Neural progenitor cell (in vitro differentiated cells): ENCODE results near the gene CES3. TPM values are rescaled to one million over a fixed set of nuclear protein-coding genes. Genes with fewer than 3 reads are reported as not detected.

ENCODE experiments used
- DNase-seq: peaks from one replicate; pipeline ENCODE4 v3.0.0-alpha.2; 2016; ENCODE audit warnings: low spot score
- H2AFZ ChIP-seq: fragments of 200-600 bp; sonication (generic); replicated peaks from 2 replicates; pipeline ENCODE4 v1.6.1; 2016; ENCODE audit warnings: antibody characterized with exemption
- H3F3A ChIP-seq: fragments of 200-600 bp; sonication (generic); 2 replicates; pipeline ENCODE4 v1.6.1; 2016; ENCODE audit warnings: antibody characterized with exemption, low read depth
- H3K27ac ChIP-seq: fragments of 200-600 bp; sonication (generic); 2 replicates; pipeline ENCODE4 v1.5.1; 2016; ENCODE audit warnings: mild to moderate bottlenecking
- H3K27me3 ChIP-seq: fragments of 200-600 bp; sonication (generic); 2 replicates; pipeline ENCODE4 v1.6.1; 2016; ENCODE audit warnings: mild to moderate bottlenecking, moderate library complexity
- H3K36me3 ChIP-seq: fragments of 200-600 bp; sonication (generic); 2 replicates; pipeline ENCODE4 v1.5.1; 2016
- H3K4me1 ChIP-seq: fragments of 200-600 bp; sonication (generic); 2 replicates; pipeline ENCODE4 v1.6.1; 2016; ENCODE audit warnings: mixed run types
- H3K4me2 ChIP-seq: fragments of 200-600 bp; sonication (generic); 2 replicates; pipeline ENCODE4 v1.6.1; 2016
- H3K4me3 ChIP-seq: fragments of 200-600 bp; sonication (generic); 2 replicates; pipeline ENCODE4 v1.5.1; 2016
- H3K79me2 ChIP-seq: fragments of 200-600 bp; sonication (generic); 2 replicates; pipeline ENCODE4 v1.6.1; 2016; ENCODE audit warnings: low read depth
- H3K9ac ChIP-seq: fragments of 200-600 bp; sonication (generic); 2 replicates; pipeline ENCODE4 v1.6.1; 2016
- H3K9me3 ChIP-seq: fragments of 200-600 bp; sonication (generic); 2 replicates; pipeline ENCODE4 v1.5.1; 2016; ENCODE audit warnings: low read depth
- H4K20me1 ChIP-seq: fragments of 200-600 bp; sonication (generic); 2 replicates; pipeline ENCODE4 v1.6.1; 2016; ENCODE audit warnings: low read depth
- H3K27ac Mint-ChIP-seq: 3 replicates; pipeline ENCODE4 v1.8.0; 2021; ENCODE audit warnings: mixed read lengths
- H3K27me3 Mint-ChIP-seq: 2 replicates; pipeline ENCODE4 v1.8.0; 2022; ENCODE audit warnings: low read depth, mild to moderate bottlenecking, inconsistent platforms, moderate library complexity, mixed read lengths; ENCODE audit not compliant: insufficient read depth
- H3K36me3 Mint-ChIP-seq: 3 replicates; pipeline ENCODE4 v1.8.0; 2021; ENCODE audit warnings: mixed read lengths
- H3K4me1 Mint-ChIP-seq: 3 replicates; pipeline ENCODE4 v1.8.0; 2021; ENCODE audit warnings: mixed read lengths
- H3K4me3 Mint-ChIP-seq: 3 replicates; pipeline ENCODE4 v1.8.0; 2021; ENCODE audit warnings: mild to moderate bottlenecking, moderate library complexity, mixed read lengths
- H3K9me3 Mint-ChIP-seq: 3 replicates; pipeline ENCODE4 v1.8.0; 2020; ENCODE audit warnings: mixed read lengths
- CTCF ChIP-seq: fragments of 200-600 bp; sonication (generic); IDR thresholded peaks from 2 replicates; pipeline ENCODE4 v1.5.1; 2017; ENCODE audit warnings: antibody characterized with exemption, mild to moderate bottlenecking
- EZH2 ChIP-seq: fragments of 200-600 bp; sonication (generic); IDR thresholded peaks from 2 replicates; pipeline ENCODE4 v1.6.1; 2017; ENCODE audit warnings: antibody characterized with exemption, mild to moderate bottlenecking, moderate library complexity
- EZH2phosphoT487 ChIP-seq: fragments of 200-600 bp; sonication (generic); IDR thresholded peaks from 2 replicates; pipeline ENCODE4 v1.6.1; 2017; ENCODE audit warnings: antibody characterized with exemption
- total RNA-seq: library from RNA; depleted of rRNA; stranded (reverse); fragments of >200 nt; gene quantifications from 2 replicates; pipeline ENCODE4 v1.2.3, GENCODE V29; 2015; ENCODE audit warnings: low replicate concordance

CES3 gene
- total RNA-seq, 1 donor from 2014 or later, result 5.7 TPM

DNA sequence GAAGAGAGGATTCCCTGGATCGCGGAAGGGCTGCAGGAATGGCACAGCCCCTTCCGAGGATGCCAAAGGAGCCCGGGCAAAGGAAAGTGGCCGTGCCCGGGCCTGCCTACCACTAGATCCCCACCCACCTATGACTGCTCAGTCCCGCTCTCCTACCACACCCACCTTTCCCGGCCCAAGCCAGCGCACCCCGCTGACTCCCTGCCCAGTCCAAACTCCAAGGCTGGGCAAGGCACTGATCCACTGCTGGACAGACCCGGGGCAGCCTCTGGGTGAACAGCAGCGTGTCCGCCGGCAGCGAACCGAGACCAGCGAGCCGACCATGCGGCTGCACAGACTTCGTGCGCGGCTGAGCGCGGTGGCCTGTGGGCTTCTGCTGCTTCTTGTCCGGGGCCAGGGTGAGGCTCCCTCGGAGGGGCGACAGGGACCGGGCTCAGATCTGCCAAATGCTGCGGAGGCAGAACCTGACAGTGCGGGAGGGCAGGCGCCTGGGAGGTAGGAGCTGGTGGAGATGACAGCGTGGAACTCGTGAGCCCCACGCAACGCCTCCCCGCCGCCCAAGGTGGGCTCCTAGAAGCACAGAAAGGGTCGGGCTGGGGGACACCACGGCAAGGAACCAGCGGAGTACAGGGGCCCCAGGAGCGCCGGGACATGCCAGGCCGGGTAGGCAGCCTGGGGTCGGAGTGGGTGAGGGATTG is 25.6 kb upstream of the CES3 start, which contains the start of gene CES2:
Gene CES2, plus strand, starts transcription at position 203 of the 698 bp plus-strand sequence. Its CDS starts 120 bp downstream, at position 323.
- Histone ChIP-seq H4K20me1 (peaks cover 19% of the 10 kb centered on the region), H3K4me1 (peaks cover 10% of the 10 kb centered on the region), H3F3A (no peaks in the 10 kb centered on the region), H3K27ac (no peak within 1 kb of the TSS), H3K27me3 (peaks cover 9% of the 10 kb centered on the region), H3K9me3 (no peaks in the 10 kb centered on the region), H3K36me3 (no peaks in the 10 kb centered on the region), H3K4me3 (peak within 1 kb of the TSS; percentile 85), H2AFZ (peak within 1 kb of the TSS; percentile 90), H3K4me2 (peak within 1 kb of the TSS; percentile 93), H3K79me2 (peaks cover 9% of the 10 kb centered on the region), H3K9ac (peak within 1 kb of the TSS; percentile 76)
- Mint-ChIP-seq H3K4me1 (peaks cover 32% of the 10 kb centered on the region), H3K27ac (peak within 1 kb of the TSS; percentile 82), H3K9me3 (no peaks in the 10 kb centered on the region), H3K36me3 (peaks cover 9% of the 10 kb centered on the region), H3K27me3 (peaks cover 4% of the 10 kb centered on the region), H3K4me3 (peak within 1 kb of the TSS; percentile 96)
- TF ChIP-seq EZH2phosphoT487, result no peak
- no peak for TF ChIP-seq CTCF
- TF ChIP-seq EZH2, result no peak
- no peak for DNase-seq

DNA sequence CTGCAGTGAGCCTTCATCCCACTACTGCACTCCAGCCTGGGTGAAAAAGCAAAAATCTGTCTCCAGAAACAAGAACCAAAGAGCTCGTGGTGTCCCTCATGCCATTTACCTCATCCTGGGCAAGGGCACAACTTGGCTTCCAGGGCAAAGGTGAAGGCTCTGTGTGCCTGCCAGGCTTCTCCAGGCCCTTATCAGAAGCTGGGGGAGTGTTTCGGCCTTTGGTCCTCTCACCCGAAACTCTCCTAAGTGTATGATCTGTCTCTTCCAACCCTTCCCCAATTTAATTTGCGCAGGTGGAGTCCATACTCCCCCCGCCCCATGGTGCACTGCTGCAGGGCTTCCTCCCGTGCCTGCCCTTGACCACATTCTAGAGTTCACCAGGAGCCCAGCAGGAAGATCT is 24.6 kb upstream of the CES3 start:
- Mint-ChIP-seq H3K4me1 (peaks cover 32% of the 10 kb centered on the region), H3K4me3 (peak overlapping the region; percentile 96), H3K36me3 (peaks cover 9% of the 10 kb centered on the region), H3K9me3 (no peaks in the 10 kb centered on the region), H3K27ac (no peak overlapping the region), H3K27me3 (peaks cover 4% of the 10 kb centered on the region)
- Histone ChIP-seq H4K20me1 (peaks cover 19% of the 10 kb centered on the region), H3F3A (no peaks in the 10 kb centered on the region), H3K9ac (no peak overlapping the region), H3K27me3 (peaks cover 9% of the 10 kb centered on the region), H3K4me3 (no peak overlapping the region), H2AFZ (no peak overlapping the region), H3K4me1 (peaks cover 10% of the 10 kb centered on the region), H3K36me3 (no peaks in the 10 kb centered on the region), H3K79me2 (peaks cover 9% of the 10 kb centered on the region), H3K9me3 (no peaks in the 10 kb centered on the region), H3K27ac (no peak overlapping the region), H3K4me2 (no peak overlapping the region)
- DNase-seq, result no peak
- no peak for TF ChIP-seq EZH2
- no peak for TF ChIP-seq EZH2phosphoT487
- no peak for TF ChIP-seq CTCF

GRCh38 chr16:66936889-66937554 is 24.0 kb upstream of the CES3 start:
- TF ChIP-seq EZH2phosphoT487 (no peak), EZH2 (no peak), CTCF (no peak)
- Histone ChIP-seq H3K4me2 (no peak overlapping the region), H3F3A (no peaks in the 10 kb centered on the region), H2AFZ (no peak overlapping the region), H3K9ac (no peak overlapping the region), H3K27me3 (peaks cover 9% of the 10 kb centered on the region), H4K20me1 (peaks cover 19% of the 10 kb centered on the region), H3K79me2 (peaks cover 9% of the 10 kb centered on the region), H3K36me3 (no peaks in the 10 kb centered on the region), H3K9me3 (no peaks in the 10 kb centered on the region), H3K4me1 (peaks cover 10% of the 10 kb centered on the region), H3K4me3 (no peak overlapping the region), H3K27ac (no peak overlapping the region)
- no peak for DNase-seq
- Mint-ChIP-seq H3K4me1 (peaks cover 32% of the 10 kb centered on the region), H3K27me3 (peaks cover 4% of the 10 kb centered on the region), H3K36me3 (peaks cover 11% of the 10 kb centered on the region), H3K4me3 (peak overlapping the region; percentile 96), H3K27ac (no peak overlapping the region), H3K9me3 (no peaks in the 10 kb centered on the region)
